ENCODE data around the gene RELN.

- TF ChIP-seq POLR2A (IDR thresholded peaks at IDR 0.05) (no peak), CTCF (IDR thresholded peaks at IDR 0.05) (no peak)
Observed at GRCh38 chr7:103932389-103932788, 57.1 kb downstream of the RELN start.

All from testis (tissue), 2 donors.